AG04449 (cell line): ENCODE results near the gene EVA1C.
A peak's percentile ranks its signal among the peaks of the same experiment; 100 is the strongest.
"Not testable (repeated sequence)": the region's sequence is repeated elsewhere in the genome, so short reads cannot be mapped to it uniquely, and the experiment has no call there.

ENCODE experiments used
- CTCF ChIA-PET: fragments of 350-600 bp; formaldehyde crosslinking; extraction: SDS; loops from one replicate; lab custom pipeline; 2021; ENCODE audit warnings: antibody characterized with exemption; lab: Yijun Ruan, JAX
- POLR2A ChIA-PET: fragments of 400-600, 350-600 bp; formaldehyde crosslinking; extraction: SDS; loops from one replicate; lab custom pipeline; 2020; ENCODE audit warnings: antibody characterized with exemption, inconsistent platforms; lab: Yijun Ruan, JAX
- DNase-seq: peaks from one replicate; pipeline ENCODE4 v3.0.0-alpha.2; 2010; ENCODE audit warnings: low read depth, low spot score
- H3K4me3 ChIP-seq: 2 replicates; pipeline ENCODE4 v1.5.1; 2011; ENCODE audit warnings: low read depth, mild to moderate bottlenecking, control low read depth, low read length
- CTCF ChIP-seq: IDR thresholded peaks from one replicate; pipeline ENCODE4 v1.5.1; 2011; ENCODE audit warnings: mild to moderate bottlenecking, moderate library complexity, low read length, control low read depth, inconsistent platforms; ENCODE audit not compliant: insufficient read depth; ENCODE audit errors: missing control alignments

The EVA1C gene

GRCh38 chr21:32447224-32447623, 34.7 kb downstream of the EVA1C start:
- DNase-seq = no peak
- no peak overlapping the region for H3K4me3 ChIP-seq
- POLR2A ChIA-PET = no interaction called here
- TF ChIP-seq CTCF = no peak
- CTCF ChIA-PET = interaction anchor here (1.2 kb wide), 1 partner anchor 23 kb away, joined by 3 read pairs; no protein-coding TSS in a partner anchor

- ChIA-PET POLR2A (no interaction called here), CTCF (interaction anchor here (1.6 kb wide), 1 partner anchor 14 kb away, joined by 3 read pairs; no protein-coding TSS in a partner anchor)
- H3K4me3 ChIP-seq = no peak overlapping the region
- no peak for TF ChIP-seq CTCF
- DNase-seq = peak; percentile 28
Observed at GRCh38 chr21:32448803-32449594, 36.5 kb downstream of the EVA1C start.

- H3K4me3 ChIP-seq, DNase-seq, POLR2A ChIA-PET: not testable (repeated sequence)
- CTCF ChIA-PET = interaction anchor here (1.6 kb wide), 1 partner anchor 12 kb away, joined by 3 read pairs; no protein-coding TSS in a partner anchor
Observed at GRCh38 chr21:32450881-32451701, 38.6 kb downstream of the EVA1C start.

GRCh38 chr21:32452191-32452590, 39.7 kb downstream of the EVA1C start:
- DNase-seq, POLR2A ChIA-PET, H3K4me3 ChIP-seq, CTCF ChIA-PET: not testable (repeated sequence)

GRCh38 chr21:32452641-32453040, 40.1 kb downstream of the EVA1C start:
- CTCF ChIA-PET = interaction anchor here (0.9 kb wide), 1 partner anchor 38 kb away, joined by 3 read pairs; no protein-coding TSS in a partner anchor
- POLR2A ChIA-PET = no interaction called here
- no peak for TF ChIP-seq CTCF
- DNase-seq = no peak
- H3K4me3 ChIP-seq = no peak overlapping the region

- no peak for DNase-seq
- ChIA-PET CTCF (interaction anchor here (1.5 kb wide), 1 partner anchor 145 kb away, joined by 5 read pairs; no protein-coding TSS in a partner anchor), POLR2A (no interaction called here)
- no peak for TF ChIP-seq CTCF
- H3K4me3 ChIP-seq = no peak overlapping the region
Observed at GRCh38 chr21:32455548-32455947, 43.0 kb downstream of the EVA1C start.

- DNase-seq = no peak
- no peak overlapping the region for H3K4me3 ChIP-seq
- ChIA-PET POLR2A (no interaction called here), CTCF (interaction anchor here (1.5 to 1.8 kb wide), 2 partner anchors 30 to 144 kb away, joined by 5 read pairs; no protein-coding TSS in a partner anchor)
- TF ChIP-seq CTCF = no peak
Observed at GRCh38 chr21:32456497-32456918, 44.0 kb downstream of the EVA1C start.
